ENCODE results near the gene CARS1.
A peak's percentile ranks its signal among the peaks of the same experiment; 100 is the strongest.

CARS1 gene

GRCh38 chr11:3086114-3086513 is 28.9 kb upstream of the CARS1 start:
- H4K8ac ChIP-seq (ENCODE audit: low read length): no peak overlapping the region
- no peak overlapping the region for H3K4ac ChIP-seq (ENCODE audit: low read depth in 1 of 2, low read length in 2 of 2)
- H3K18ac ChIP-seq (ENCODE audit: low read depth in 1 of 2, low read length in 2 of 2): no peak overlapping the region
- H3K27ac ChIP-seq (ENCODE audit: low read length, poor library complexity, severe bottlenecking): no peak overlapping the region
- peaks cover 25% of the 10 kb centered on the region for H3K4me1 ChIP-seq (ENCODE audit: control insufficient read depth, insufficient read depth, low read depth, low read length)
- H3K9ac ChIP-seq (ENCODE audit: low read length): no peak overlapping the region
- no peak overlapping the region for H2BK5ac ChIP-seq (ENCODE audit: low read depth, low read length, poor library complexity, severe bottlenecking)
- peak overlapping the region; percentile 78 for H2AK5ac ChIP-seq (ENCODE audit: low read length, severe bottlenecking)
- no peak overlapping the region for H2BK120ac ChIP-seq (ENCODE audit: low read depth, low read length)
- no peak overlapping the region for H2BK15ac ChIP-seq (ENCODE audit: low read depth, poor library complexity, severe bottlenecking)
- H3K4me3 ChIP-seq (ENCODE audit: insufficient read depth in 1 of 2, low read depth in 1 of 2, low read length in 2 of 2): no peak overlapping the region
- 94% methylated on average over 5 of the region's 8 CpGs for WGBS
- no peak overlapping the region for H3K23ac ChIP-seq (ENCODE audit: low read length in 2 of 2)
- H3K79me1 ChIP-seq (replicated peaks; ENCODE audit: low read length, poor library complexity, severe bottlenecking): no peaks in the 10 kb centered on the region
- no peak overlapping the region for H3K4me2 ChIP-seq (ENCODE audit: low read length, poor library complexity, severe bottlenecking)
- no peak overlapping the region for H2BK12ac ChIP-seq (ENCODE audit: low read length in 2 of 2)
- no peak for DNase-seq
- peaks cover 4 to 6% of the 10 kb centered on the region in 2 experiments for H3K27me3 ChIP-seq (ENCODE audit: control insufficient read depth in 1 of 2, insufficient read depth in 1 of 2, low read length in 2 of 2)
- H3K14ac ChIP-seq (ENCODE audit: low read length in 2 of 2): no peak overlapping the region
- H3K36me3 ChIP-seq (ENCODE audit: control insufficient read depth in 1 of 2, insufficient read depth in 2 of 2, low read depth in 1 of 2, low read length in 2 of 2): peaks cover 10 to 37% of the 10 kb centered on the region in 2 experiments
- no peak overlapping the region for H2AFZ ChIP-seq (ENCODE audit: low read depth, low read length)
- H3K9me3 ChIP-seq (ENCODE audit: control insufficient read depth, low read length): no peaks in the 10 kb centered on the region
- H4K91ac ChIP-seq (ENCODE audit: low read length): peak overlapping the region; percentile 46

GRCh38 chr11:3085052-3085451 is 27.8 kb upstream of the CARS1 start:
- Histone ChIP-seq H3K4me2 (ENCODE audit: low read length, poor library complexity, severe bottlenecking) (no peak overlapping the region), H3K4me1 (ENCODE audit: control insufficient read depth, insufficient read depth, low read depth, low read length) (peaks cover 25% of the 10 kb centered on the region), H2AK5ac (ENCODE audit: low read length, severe bottlenecking) (no peak overlapping the region), H2BK15ac (ENCODE audit: low read depth, poor library complexity, severe bottlenecking) (no peak overlapping the region), H3K4me3 (ENCODE audit: insufficient read depth in 1 of 2, low read depth in 1 of 2, low read length in 2 of 2) (no peak overlapping the region), H3K23ac (ENCODE audit: low read length in 2 of 2) (no peak overlapping the region), H2AFZ (ENCODE audit: low read depth, low read length) (no peak overlapping the region), H3K14ac (ENCODE audit: low read length in 2 of 2) (no peak overlapping the region), H2BK12ac (ENCODE audit: low read length in 2 of 2) (no peak overlapping the region), H3K18ac (ENCODE audit: low read depth in 1 of 2, low read length in 2 of 2) (no peak overlapping the region), H3K36me3 (ENCODE audit: control insufficient read depth in 1 of 2, insufficient read depth in 2 of 2, low read depth in 1 of 2, low read length in 2 of 2) (peaks cover 7 to 28% of the 10 kb centered on the region in 2 experiments), H3K27ac (ENCODE audit: low read length, poor library complexity, severe bottlenecking) (no peak overlapping the region), H3K79me1 (replicated peaks; ENCODE audit: low read length, poor library complexity, severe bottlenecking) (no peaks in the 10 kb centered on the region), H3K27me3 (ENCODE audit: control insufficient read depth in 1 of 2, insufficient read depth in 1 of 2, low read length in 2 of 2) (peaks cover 4 to 6% of the 10 kb centered on the region in 2 experiments), H2BK120ac (ENCODE audit: low read depth, low read length) (no peak overlapping the region), H3K9ac (ENCODE audit: low read length) (no peak overlapping the region), H3K9me3 (ENCODE audit: control insufficient read depth, low read length) (no peaks in the 10 kb centered on the region), H4K91ac (ENCODE audit: low read length) (no peak overlapping the region), H2BK5ac (ENCODE audit: low read depth, low read length, poor library complexity, severe bottlenecking) (no peak overlapping the region), H3K4ac (ENCODE audit: low read depth in 1 of 2, low read length in 2 of 2) (no peak overlapping the region), H4K8ac (ENCODE audit: low read length) (no peak overlapping the region)
- 83% methylated on average over 5 of the region's 5 CpGs for WGBS
- no peak for DNase-seq

GRCh38 chr11:3083321-3083720 is 26.1 kb upstream of the CARS1 start:
- no peaks in the 10 kb centered on the region for H3K9me3 ChIP-seq (ENCODE audit: control insufficient read depth, low read length)
- no peak overlapping the region for H4K91ac ChIP-seq (ENCODE audit: low read length)
- H3K79me1 ChIP-seq (replicated peaks; ENCODE audit: low read length, poor library complexity, severe bottlenecking): no peaks in the 10 kb centered on the region
- no peak overlapping the region for H3K4me3 ChIP-seq (ENCODE audit: insufficient read depth in 1 of 2, low read depth in 1 of 2, low read length in 2 of 2)
- H3K36me3 ChIP-seq (ENCODE audit: control insufficient read depth in 1 of 2, insufficient read depth in 2 of 2, low read depth in 1 of 2, low read length in 2 of 2): peaks cover 0 to 16% of the 10 kb centered on the region in 2 experiments
- H2AFZ ChIP-seq (ENCODE audit: low read depth, low read length): no peak overlapping the region
- H3K14ac ChIP-seq (ENCODE audit: low read length in 2 of 2): no peak overlapping the region
- DNase-seq: no peak
- H4K8ac ChIP-seq (ENCODE audit: low read length): no peak overlapping the region
- no peak overlapping the region for H2AK5ac ChIP-seq (ENCODE audit: low read length, severe bottlenecking)
- no peak overlapping the region for H3K23ac ChIP-seq (ENCODE audit: low read length in 2 of 2)
- H2BK5ac ChIP-seq (ENCODE audit: low read depth, low read length, poor library complexity, severe bottlenecking): no peak overlapping the region
- no peak overlapping the region for H2BK15ac ChIP-seq (ENCODE audit: low read depth, poor library complexity, severe bottlenecking)
- no peak overlapping the region for H2BK12ac ChIP-seq (ENCODE audit: low read length in 2 of 2)
- WGBS: 85% methylated on average over 7 of the region's 8 CpGs
- no peak overlapping the region for H3K27ac ChIP-seq (ENCODE audit: low read length, poor library complexity, severe bottlenecking)
- no peak overlapping the region for H3K4ac ChIP-seq (ENCODE audit: low read depth in 1 of 2, low read length in 2 of 2)
- H3K4me1 ChIP-seq (ENCODE audit: control insufficient read depth, insufficient read depth, low read depth, low read length): peaks cover 15% of the 10 kb centered on the region
- no peak overlapping the region for H3K18ac ChIP-seq (ENCODE audit: low read depth in 1 of 2, low read length in 2 of 2)
- H3K4me2 ChIP-seq (ENCODE audit: low read length, poor library complexity, severe bottlenecking): no peak overlapping the region
- peaks cover 4 to 6% of the 10 kb centered on the region in 2 experiments for H3K27me3 ChIP-seq (ENCODE audit: control insufficient read depth in 1 of 2, insufficient read depth in 1 of 2, low read length in 2 of 2)
- H2BK120ac ChIP-seq (ENCODE audit: low read depth, low read length): no peak overlapping the region
- no peak overlapping the region for H3K9ac ChIP-seq (ENCODE audit: low read length)

- peaks cover 0 to 4% of the 10 kb centered on the region in 2 experiments for H3K36me3 ChIP-seq (ENCODE audit: control insufficient read depth in 1 of 2, insufficient read depth in 2 of 2, low read depth in 1 of 2, low read length in 2 of 2)
- H3K27me3 ChIP-seq (ENCODE audit: control insufficient read depth in 1 of 2, insufficient read depth in 1 of 2, low read length in 2 of 2): peaks cover 4 to 6% of the 10 kb centered on the region in 2 experiments
- no peak overlapping the region for H3K18ac ChIP-seq (ENCODE audit: low read depth in 1 of 2, low read length in 2 of 2)
- no peak overlapping the region for H3K4me2 ChIP-seq (ENCODE audit: low read length, poor library complexity, severe bottlenecking)
- no peak overlapping the region for H2AFZ ChIP-seq (ENCODE audit: low read depth, low read length)
- no peak overlapping the region for H3K14ac ChIP-seq (ENCODE audit: low read length in 2 of 2)
- no peak overlapping the region for H2BK12ac ChIP-seq (ENCODE audit: low read length in 2 of 2)
- no peaks in the 10 kb centered on the region for H3K79me1 ChIP-seq (replicated peaks; ENCODE audit: low read length, poor library complexity, severe bottlenecking)
- H3K23ac ChIP-seq (ENCODE audit: low read length in 2 of 2): no peak overlapping the region
- H2AK5ac ChIP-seq (ENCODE audit: low read length, severe bottlenecking): no peak overlapping the region
- no peak overlapping the region for H4K8ac ChIP-seq (ENCODE audit: low read length)
- no peak overlapping the region for H2BK120ac ChIP-seq (ENCODE audit: low read depth, low read length)
- no peak overlapping the region for H3K4me3 ChIP-seq (ENCODE audit: insufficient read depth in 1 of 2, low read depth in 1 of 2, low read length in 2 of 2)
- 100% methylated on average over 2 of the region's 6 CpGs for WGBS
- H3K27ac ChIP-seq (ENCODE audit: low read length, poor library complexity, severe bottlenecking): no peak overlapping the region
- peaks cover 12% of the 10 kb centered on the region for H3K4me1 ChIP-seq (ENCODE audit: control insufficient read depth, insufficient read depth, low read depth, low read length)
- no peak overlapping the region for H4K91ac ChIP-seq (ENCODE audit: low read length)
- no peak overlapping the region for H3K4ac ChIP-seq (ENCODE audit: low read depth in 1 of 2, low read length in 2 of 2)
- no peak overlapping the region for H3K9ac ChIP-seq (ENCODE audit: low read length)
- no peak for DNase-seq
- no peak overlapping the region for H2BK5ac ChIP-seq (ENCODE audit: low read depth, low read length, poor library complexity, severe bottlenecking)
- no peaks in the 10 kb centered on the region for H3K9me3 ChIP-seq (ENCODE audit: control insufficient read depth, low read length)
- H2BK15ac ChIP-seq (ENCODE audit: low read depth, poor library complexity, severe bottlenecking): no peak overlapping the region
These were observed 24.1 kb upstream of the CARS1 start for GRCh38 chr11:3081386-3081751.

Data from mesenchymal stem cell (in vitro differentiated cells and primary cell).